GM10248 (cell line): ENCODE data around the gene COPB1.

Experiments used
- CTCF ChIA-PET: fragments of 300-600 bp; sonication (Branson Sonifier 250); formaldehyde crosslinking; extraction: SDS; loops from one replicate; lab custom pipeline; 2021; ENCODE audit warnings: antibody characterized with exemption; lab: Yijun Ruan, JAX
- POLR2A ChIA-PET: fragments of 350-650 bp; sonication (Branson Sonifier 250); formaldehyde crosslinking; extraction: SDS; loops from one replicate; lab custom pipeline; 2020; ENCODE audit warnings: antibody characterized with exemption; lab: Yijun Ruan, JAX
- DNase-seq: peaks from one replicate; pipeline ENCODE4 v3.0.0; 2012; ENCODE audit errors: extremely low spot score
- CTCF ChIP-seq: IDR thresholded peaks from 2 replicates; pipeline ENCODE4 v1.5.1; 2012; ENCODE audit warnings: mild to moderate bottlenecking, low read depth; ENCODE audit errors: extremely low read depth, missing control alignments, control extremely low read depth

COPB1 gene

GRCh38 chr11:14458377-14458776 is 41.2 kb downstream of the COPB1 start:
- no peak for DNase-seq
- ChIA-PET POLR2A (no interaction called here), CTCF (interaction anchor here (2.3 to 6.9 kb wide), 2 partner anchors 14 to 156 kb away, joined by 11 to 109 read pairs; no protein-coding TSS in a partner anchor)
- TF ChIP-seq CTCF: no peak

GRCh38 chr11:14455648-14456430 is 43.8 kb downstream of the COPB1 start:
- CTCF ChIA-PET: interaction anchor here (0.6 to 6.9 kb wide), 32 partner anchors 8 to 680 kb away, joined by 3 to 109 read pairs (median 4); partner anchors contain the start of gene COPB1
- POLR2A ChIA-PET: interaction anchor here (0.6 to 1.1 kb wide), 6 partner anchors 10 to 1227 kb away, joined by 3 to 8 read pairs (median 4); no protein-coding TSS in a partner anchor

GRCh38 chr11:14454861-14455632 is 44.6 kb downstream of the COPB1 start:
- ChIA-PET POLR2A (interaction anchor here (0.6 to 1.1 kb wide), 5 partner anchors 11 to 1226 kb away, joined by 3 to 8 read pairs (median 4); no protein-coding TSS in a partner anchor), CTCF (interaction anchor here (0.8 to 6.9 kb wide), 32 partner anchors 9 to 679 kb away, joined by 3 to 109 read pairs (median 5); partner anchors contain the start of gene COPB1)
- TF ChIP-seq CTCF: peak; percentile 46
- DNase-seq: peak; percentile 34

More at GRCh38 chr11:14455648-14456430, 43.8 kb downstream of the COPB1 start:
- no peak for DNase-seq
- TF ChIP-seq CTCF: no peak

- TF ChIP-seq CTCF: no peak
- ChIA-PET POLR2A (no interaction called here), CTCF (interaction anchor here (0.9 to 6.9 kb wide), 3 partner anchors 15 to 679 kb away, joined by 3 to 109 read pairs (median 3); no protein-coding TSS in a partner anchor)
- DNase-seq: peak; percentile 16
These were observed 47.8 kb downstream of the COPB1 start for GRCh38 chr11:14451825-14452224.

- POLR2A ChIA-PET: no interaction called here
- TF ChIP-seq CTCF: no peak
- no peak for DNase-seq
- CTCF ChIA-PET: interaction anchor here (1.0 to 2.8 kb wide), 4 partner anchors 9 to 149 kb away, joined by 3 to 10 read pairs (median 4); no protein-coding TSS in a partner anchor
These were observed 50.3 kb downstream of the COPB1 start for GRCh38 chr11:14449302-14449714.

GRCh38 chr11:14448240-14448639 is 51.4 kb downstream of the COPB1 start:
- no peak for DNase-seq
- no peak for TF ChIP-seq CTCF
- CTCF ChIA-PET: interaction anchor here (1.0 to 2.8 kb wide), 4 partner anchors 8 to 148 kb away, joined by 3 to 10 read pairs (median 4); no protein-coding TSS in a partner anchor
- POLR2A ChIA-PET: no interaction called here
